NB4 (cell line): ENCODE measurements around the gene CMSS1.

Source experiments
- DNase-seq: peaks from one replicate; pipeline ENCODE4 v3.0.0; 2010; ENCODE audit warnings: low read depth
- H3K4me3 ChIP-seq: one replicate; pipeline ENCODE4 v1.5.1; 2011; ENCODE audit warnings: mild to moderate bottlenecking, low read depth, low read length, moderate library complexity
- CTCF ChIP-seq: IDR thresholded peaks from one replicate; pipeline ENCODE4 v1.5.1; 2012; ENCODE audit warnings: low read depth, low read length
- MAX ChIP-seq: IDR thresholded peaks from 2 replicates; pipeline ENCODE4 v1.6.1; 2011; ENCODE audit warnings: low read depth, low read length
- MYC ChIP-seq: IDR thresholded peaks from 2 replicates; pipeline ENCODE4 v1.6.1; 2011; ENCODE audit warnings: low read depth, low read length
- POLR2A ChIP-seq: IDR thresholded peaks from 2 replicates; pipeline ENCODE4 v1.6.1; 2011; ENCODE audit warnings: mild to moderate bottlenecking; ENCODE audit not compliant: insufficient read length; ENCODE audit errors: extremely low read depth

The CMSS1 gene

GRCh38 chr3:99921986-99922385 lies 104.3 kb downstream of the CMSS1 start:
- DNase-seq: no peak
- TF ChIP-seq MYC (no peak), MAX (no peak), POLR2A (no peak), CTCF (no peak)
- H3K4me3 ChIP-seq: no peak overlapping the region

DNA sequence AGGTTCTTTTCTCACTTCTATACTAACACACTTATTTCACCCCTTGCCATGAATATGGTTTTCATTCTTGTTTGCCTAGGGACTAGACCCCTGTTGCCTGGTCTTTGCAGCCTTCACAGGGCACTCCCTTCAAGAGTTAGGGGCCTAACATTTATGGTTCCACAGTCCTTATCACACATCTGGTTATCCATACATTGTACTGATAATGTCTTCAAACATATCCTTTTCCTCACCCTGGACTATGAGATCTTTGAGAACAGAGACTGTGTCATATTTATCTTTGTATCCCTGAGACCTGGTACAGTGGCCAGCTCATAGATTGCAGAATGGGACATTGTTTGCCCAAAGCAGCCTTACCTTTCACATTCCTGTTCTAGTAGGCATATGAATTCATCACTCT lies 106.2 kb downstream of the CMSS1 start:
- H3K4me3 ChIP-seq: no peak overlapping the region
- TF ChIP-seq MYC: no peak
- no peak for TF ChIP-seq CTCF
- no peak for TF ChIP-seq MAX
- TF ChIP-seq POLR2A: no peak
- no peak for DNase-seq

- H3K4me3 ChIP-seq: no peak overlapping the region
- TF ChIP-seq CTCF: no peak
- TF ChIP-seq MYC: no peak
- TF ChIP-seq POLR2A: no peak
- TF ChIP-seq MAX: no peak
- DNase-seq: no peak
Measured at GRCh38 chr3:99925584-99926230, 108.0 kb downstream of the CMSS1 start.

- no peak for TF ChIP-seq CTCF
- TF ChIP-seq MAX: no peak
- TF ChIP-seq POLR2A: no peak
- no peak for TF ChIP-seq MYC
- no peak overlapping the region for H3K4me3 ChIP-seq
Measured at GRCh38 chr3:99927671-99928457, 110.2 kb downstream of the CMSS1 start.

DNA sequence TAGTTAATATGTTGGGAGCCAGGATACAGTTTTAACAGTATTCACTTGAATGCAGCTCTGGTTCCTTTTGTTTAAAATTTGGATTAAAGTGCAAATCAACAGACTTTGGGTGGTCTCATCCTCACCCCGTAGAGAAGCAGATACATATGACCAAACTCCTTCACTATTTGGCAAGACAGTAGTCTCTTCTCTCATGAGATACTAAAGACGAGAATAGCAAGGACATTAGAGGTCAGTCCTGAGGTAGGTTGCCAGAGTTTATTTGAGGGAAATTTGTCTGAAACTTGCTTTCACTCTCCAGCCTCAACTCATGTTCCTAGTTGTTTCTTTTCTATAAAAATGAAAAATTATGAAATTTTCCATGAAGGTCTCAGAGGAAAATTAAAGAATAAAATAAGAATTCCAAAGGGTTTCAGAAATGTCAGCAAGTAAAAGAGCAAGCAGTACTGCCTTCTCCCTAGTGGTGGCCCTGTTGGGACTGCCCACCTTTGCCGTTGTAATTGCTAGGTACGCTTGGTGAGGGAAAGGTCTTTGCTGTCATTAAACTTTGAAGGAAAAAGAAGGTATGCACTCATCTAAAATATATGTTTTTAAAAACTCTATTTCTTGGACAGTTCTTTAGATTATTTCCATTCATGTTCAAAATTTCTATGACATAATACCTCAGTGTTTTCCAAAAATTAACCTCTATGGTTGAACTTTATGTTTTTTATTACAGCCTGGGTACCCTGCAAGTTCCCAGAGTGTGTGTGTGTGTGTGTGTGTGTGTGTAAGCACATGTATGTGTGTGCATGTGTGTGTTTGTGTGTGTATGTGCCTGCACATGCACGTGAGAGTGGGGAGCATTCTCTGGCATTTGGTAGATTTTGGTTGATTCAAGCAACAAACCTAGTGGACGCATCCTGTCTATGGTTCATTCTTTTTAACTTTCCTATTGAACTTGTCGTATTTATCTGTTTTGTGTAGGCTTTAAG lies 111.4 kb downstream of the CMSS1 start:
- TF ChIP-seq MYC (no peak), POLR2A (no peak), CTCF (no peak)
- H3K4me3 ChIP-seq: no peak overlapping the region
- no peak for DNase-seq

More at GRCh38 chr3:99927671-99928457, 110.2 kb downstream of the CMSS1 start:
- no peak for DNase-seq
